GM12874 (cell line): ENCODE results near the gene TRIM25.

Experiments used
- TF ChIP-seq, protein P1 (sequence below): IDR thresholded peaks from 2 replicates; pipeline ENCODE4 v1.5.1; 2011; ENCODE audit warnings: low read depth, mild to moderate bottlenecking, control low read depth, low read length, moderate library complexity; ENCODE audit not compliant: insufficient read depth

TRIM25 gene

DNA sequence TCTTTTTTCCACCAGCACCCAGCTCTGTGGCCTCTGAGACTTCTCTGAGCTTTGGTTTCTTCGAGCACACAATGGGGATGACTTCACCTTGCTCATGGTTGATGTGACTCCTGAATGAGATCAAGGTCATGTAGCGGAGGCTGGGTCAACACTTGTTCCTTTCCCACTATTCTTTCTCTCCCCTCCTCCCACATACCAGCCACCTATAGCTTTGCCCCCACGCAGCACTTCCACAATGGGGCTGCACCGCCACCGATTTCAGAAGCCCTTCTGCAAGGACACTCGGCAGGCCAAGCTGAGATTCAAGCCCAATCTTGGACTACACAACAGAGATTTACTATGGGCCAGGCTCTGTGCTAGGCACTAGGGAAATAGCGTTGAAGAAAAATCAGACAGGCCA lies 14.4 kb downstream of the TRIM25 start:
- TF ChIP-seq, protein P1, sequence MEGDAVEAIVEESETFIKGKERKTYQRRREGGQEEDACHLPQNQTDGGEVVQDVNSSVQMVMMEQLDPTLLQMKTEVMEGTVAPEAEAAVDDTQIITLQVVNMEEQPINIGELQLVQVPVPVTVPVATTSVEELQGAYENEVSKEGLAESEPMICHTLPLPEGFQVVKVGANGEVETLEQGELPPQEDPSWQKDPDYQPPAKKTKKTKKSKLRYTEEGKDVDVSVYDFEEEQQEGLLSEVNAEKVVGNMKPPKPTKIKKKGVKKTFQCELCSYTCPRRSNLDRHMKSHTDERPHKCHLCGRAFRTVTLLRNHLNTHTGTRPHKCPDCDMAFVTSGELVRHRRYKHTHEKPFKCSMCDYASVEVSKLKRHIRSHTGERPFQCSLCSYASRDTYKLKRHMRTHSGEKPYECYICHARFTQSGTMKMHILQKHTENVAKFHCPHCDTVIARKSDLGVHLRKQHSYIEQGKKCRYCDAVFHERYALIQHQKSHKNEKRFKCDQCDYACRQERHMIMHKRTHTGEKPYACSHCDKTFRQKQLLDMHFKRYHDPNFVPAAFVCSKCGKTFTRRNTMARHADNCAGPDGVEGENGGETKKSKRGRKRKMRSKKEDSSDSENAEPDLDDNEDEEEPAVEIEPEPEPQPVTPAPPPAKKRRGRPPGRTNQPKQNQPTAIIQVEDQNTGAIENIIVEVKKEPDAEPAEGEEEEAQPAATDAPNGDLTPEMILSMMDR: no peak

DNA sequence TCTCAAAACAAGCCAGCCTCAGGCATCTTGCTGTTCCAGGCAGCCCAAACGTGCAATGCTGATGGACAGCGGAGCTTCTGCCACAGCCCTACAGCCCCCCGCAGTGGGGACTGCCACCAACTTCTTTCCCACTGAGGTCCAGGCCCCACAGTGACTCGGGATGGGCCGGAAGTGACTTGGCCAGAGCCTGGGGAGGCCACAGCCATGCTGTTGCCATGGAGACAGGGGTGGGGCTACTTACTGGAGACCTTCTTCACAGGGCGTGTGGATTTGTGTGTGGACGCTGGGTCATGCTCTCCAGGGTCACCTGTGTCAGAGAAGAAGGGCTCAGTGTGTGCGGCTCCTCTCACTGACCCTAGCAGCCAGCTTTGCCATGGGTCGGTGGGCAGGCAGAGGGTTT lies 15.0 kb downstream of the TRIM25 start:
- TF ChIP-seq, protein P1: no peak

DNA sequence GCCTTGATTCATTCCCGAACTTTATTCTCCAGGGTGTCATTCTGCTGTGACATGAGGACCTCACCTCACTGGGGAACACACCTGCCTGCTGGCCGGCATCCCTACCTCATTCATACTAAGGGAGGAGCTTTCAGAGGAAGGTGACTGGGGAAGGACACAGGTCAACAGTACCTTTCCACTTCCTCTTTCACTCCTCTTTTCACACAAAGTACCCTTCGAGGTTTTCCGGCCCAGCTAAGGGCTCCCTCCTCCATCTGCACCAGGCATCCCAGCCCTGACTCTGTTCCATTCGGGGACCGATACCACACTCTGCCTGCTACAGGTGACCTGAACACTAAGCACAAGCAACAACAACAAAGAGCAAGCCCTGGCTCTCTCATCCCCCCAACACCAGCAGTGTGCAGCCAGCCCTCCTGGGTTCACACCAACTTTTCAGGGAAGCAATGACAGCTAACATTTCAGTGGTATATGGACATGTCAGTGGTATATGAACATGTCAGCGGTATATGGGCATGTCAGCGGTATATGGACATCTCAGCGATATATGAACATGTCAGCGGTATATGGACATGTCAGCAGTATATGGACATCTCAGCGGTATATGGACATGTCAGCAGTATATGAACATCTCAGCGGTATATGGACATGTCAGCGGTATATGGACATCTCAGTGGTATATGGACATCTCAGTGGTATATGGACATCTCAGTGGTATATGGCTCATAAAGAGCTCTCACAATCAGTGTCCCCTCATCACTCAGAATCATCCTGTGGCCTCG lies 16.0 kb downstream of the TRIM25 start:
- TF ChIP-seq, protein P1: no peak

DNA sequence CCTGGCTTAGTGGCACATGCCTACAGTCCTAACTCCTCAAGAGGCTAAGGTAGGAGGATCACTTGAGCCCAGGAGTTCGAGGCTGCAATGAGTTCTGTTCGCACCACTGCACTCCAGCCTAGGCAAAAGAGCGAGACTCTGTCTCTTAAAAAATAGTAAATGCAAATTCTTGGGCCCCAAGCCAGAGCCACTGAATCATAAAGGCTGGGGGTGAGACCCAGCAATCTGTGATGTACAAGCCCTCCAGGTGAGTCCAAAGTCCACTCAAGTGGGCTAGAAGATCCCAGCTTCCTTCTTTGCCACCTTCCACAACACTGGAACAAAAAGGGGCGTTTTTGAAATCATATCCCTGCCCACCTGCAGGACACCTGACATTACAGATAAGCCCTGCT lies 16.9 kb downstream of the TRIM25 start:
- TF ChIP-seq, protein P1: no peak

DNA sequence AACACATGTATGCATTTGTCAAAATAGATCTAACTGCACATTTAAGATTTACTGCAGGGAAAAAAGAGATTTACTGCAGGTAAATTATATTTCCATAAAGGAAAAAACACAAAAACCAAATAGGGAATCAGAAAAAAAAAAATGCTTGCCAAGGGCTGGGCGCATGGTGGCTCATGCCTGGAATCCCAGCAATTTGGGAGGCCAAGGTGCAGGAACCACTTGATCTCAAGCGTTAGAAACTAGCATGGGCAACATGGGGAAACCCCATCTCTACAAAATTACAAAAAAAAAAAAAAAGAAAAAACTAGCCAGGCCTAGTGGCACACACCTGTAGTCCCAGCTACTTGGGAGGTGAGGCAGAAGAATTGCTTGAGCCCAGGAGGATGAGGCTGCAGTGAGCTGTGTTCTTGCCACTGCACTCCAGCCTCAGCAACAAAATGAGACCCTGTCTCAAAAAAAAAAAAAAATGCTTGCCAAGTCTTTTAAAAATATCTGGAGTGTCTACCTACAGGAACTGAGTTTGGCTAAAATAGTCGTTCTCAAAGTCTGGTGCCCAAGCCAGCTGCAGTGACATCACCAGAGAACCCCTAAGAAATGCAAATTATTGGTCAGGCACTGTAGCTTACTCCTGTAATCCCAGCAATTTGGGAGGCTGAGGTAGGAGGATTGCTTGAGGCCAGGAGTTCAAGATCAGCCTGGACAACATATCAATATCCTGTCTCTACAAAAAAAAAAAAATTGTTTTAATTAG lies 17.5 kb downstream of the TRIM25 start:
- TF ChIP-seq, protein P1: no peak

DNA sequence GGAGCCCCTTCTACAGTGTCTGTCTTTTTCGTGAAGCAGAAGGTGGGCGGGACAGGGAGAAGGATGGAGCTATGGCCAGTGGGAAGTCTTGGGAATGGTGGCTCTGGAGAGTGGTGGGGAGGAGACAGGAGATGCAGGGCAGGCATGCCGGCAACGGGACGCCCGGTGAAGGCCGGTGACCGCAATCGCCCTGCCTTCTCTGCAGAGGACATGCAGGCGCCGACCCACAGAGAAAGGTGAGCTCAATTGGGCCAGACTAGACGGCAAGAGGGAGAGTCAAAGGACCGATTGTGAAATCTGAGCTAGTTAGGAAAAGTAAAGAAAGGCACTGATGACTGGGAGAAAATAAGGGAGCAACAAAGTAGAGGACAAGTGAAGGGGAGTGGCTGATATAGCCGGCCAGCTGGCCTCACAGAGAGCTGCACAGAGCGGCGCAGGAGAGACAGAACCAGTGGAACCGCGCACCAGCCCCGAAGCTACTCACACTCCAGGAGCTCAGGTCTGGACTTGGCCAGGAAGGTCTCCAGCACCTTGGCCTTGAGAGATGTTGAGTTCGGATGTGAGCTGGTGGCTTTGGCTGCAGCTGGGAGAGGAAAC lies 18.9 kb downstream of the TRIM25 start:
- TF ChIP-seq, protein P1: no peak

DNA sequence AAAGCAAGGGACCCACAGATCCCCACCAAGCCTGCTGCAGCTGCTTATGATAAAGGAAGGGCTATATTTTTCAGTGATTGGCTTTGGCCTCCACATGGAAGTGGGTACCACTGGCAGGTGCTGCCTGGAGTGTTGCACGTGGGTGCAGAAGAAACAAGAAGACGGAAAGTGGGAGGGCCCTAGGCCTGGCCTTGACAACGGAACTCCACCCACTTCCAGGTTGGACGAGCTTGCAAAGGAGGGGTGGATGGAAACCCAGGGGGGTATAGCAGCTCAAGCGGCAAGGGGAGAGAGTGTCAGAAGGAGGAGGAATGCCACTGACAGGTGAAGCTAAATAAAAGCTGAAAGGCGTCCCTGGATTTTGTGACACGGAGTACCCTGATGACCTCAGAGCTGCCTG lies 20.3 kb downstream of the TRIM25 start:
- TF ChIP-seq, protein P1: no peak
